GM21786 (cell line): Measurements from ENCODE around the gene IGHMBP2.

Source experiments
- ATAC-seq: cut with Tn5 transposase; IDR thresholded peaks from one replicate; pipeline ENCODE4 v1.9.1; 2021; ENCODE audit not compliant: unreplicated experiment

The IGHMBP2 gene

DNA sequence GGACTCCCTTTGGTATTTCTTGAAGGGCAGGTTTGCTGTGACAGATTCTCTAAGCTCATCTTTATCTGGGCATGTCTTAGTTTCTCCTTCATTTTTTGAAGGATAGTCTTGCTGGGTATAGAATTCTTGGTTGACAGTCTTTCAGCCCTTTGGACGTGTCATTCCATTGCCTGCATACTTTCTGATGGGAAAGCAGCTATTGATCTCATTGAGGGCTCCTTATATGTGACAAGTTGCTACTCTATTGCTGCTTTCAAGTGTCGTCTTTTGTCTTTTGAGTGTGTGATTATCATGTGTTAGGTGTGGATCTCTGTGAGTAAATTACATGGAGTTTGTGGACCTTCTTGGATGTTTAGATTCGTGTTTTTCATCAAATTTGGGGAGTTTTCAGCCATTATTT, 21.9 kb downstream of the IGHMBP2 start:
- ATAC-seq: no peak

DNA sequence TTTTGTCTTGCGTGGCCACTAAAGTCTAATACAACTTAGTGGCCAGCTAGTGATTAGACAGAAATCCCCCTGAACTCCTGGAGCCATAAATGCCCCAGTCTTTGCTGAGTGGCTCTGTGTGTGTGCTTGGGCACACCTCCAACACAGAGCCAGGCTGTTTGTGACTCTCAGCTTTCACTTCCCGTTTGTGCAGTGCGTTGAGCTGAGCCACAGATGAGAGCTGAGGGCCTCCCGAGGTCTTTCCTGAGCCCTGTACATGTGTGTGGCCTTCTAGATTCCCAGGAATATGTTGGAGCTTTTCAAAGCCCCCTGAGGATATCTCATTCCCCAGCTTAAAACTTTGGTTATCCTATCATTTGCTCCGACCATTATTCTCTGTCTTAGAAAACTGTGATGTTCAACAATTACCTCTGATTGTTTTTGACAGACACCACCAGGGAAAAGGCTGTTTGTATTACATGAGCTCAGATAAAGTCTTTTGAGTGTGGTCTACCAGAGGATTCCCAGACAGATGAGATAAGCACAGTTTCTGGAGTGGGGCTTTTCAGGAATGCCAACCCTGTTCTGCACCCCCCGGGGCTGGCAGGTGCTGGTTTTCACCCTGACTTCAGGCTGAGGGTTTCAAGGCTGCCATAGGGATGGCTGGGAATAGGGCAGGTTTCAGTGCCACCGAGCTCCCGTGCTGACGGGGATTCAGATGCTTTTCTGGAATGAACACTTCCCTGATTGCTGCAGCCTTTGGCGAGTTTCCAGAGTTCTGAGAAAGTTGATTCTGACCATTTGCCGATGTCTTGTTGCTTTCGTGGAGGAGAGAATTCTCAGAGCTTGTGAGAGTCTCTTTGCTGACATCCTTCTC, 23.8 kb downstream of the IGHMBP2 start:
- ATAC-seq: peak; percentile 55

DNA sequence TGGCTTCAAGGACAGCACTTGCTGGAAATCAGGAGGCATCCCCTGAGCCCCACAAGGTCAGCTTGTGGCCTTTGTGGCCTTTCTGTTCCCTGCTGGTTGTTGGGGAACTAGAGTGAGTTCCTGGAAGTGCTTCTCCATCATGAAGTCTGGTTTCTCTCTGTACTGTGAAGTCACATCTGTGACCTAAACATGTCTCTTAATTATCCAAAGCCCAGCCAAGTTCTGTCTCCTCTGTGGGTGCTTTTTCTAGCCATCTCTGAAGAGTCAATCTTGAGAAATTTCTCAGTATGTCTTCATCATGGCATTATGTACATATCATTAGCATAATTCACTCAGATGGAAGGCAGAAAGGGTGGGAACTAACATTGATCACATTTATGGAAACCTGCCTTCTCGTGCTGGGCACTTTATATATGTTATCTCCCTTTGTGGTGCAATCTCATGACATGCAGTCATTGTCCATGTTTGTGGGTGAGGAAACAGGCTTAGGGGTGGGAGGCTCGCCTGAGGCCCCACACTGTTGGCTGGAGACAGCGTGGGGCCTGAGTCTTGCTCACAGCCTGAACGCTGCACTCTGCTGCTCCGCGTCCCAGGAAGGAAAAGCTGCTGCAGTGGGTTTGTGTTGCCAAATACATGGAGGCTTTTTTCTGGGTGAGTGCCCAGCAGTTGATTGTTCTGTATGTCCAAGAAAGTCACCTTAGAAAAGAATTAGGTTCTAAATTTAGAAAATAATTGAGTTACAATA, 24.6 kb downstream of the IGHMBP2 start:
- ATAC-seq: no peak

DNA sequence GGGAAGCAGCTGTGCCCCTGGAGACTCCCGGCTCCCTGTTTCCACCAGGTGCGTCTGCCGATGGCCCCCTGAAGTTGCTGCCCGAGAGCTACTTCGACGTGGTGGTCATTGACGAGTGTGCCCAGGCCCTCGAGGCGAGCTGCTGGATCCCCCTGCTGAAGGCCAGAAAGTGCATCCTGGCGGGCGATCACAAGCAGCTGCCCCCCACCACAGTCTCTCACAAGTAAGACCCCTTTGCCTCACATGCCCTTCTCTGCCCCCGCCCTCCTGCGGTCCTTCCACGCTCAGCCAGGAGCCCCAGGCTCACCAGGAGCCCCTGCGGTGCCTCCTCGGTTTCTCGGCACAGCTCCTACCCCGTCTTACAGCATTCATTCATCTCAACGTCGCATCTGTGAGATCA, 25.4 kb downstream of the IGHMBP2 start:
- no peak for ATAC-seq

DNA sequence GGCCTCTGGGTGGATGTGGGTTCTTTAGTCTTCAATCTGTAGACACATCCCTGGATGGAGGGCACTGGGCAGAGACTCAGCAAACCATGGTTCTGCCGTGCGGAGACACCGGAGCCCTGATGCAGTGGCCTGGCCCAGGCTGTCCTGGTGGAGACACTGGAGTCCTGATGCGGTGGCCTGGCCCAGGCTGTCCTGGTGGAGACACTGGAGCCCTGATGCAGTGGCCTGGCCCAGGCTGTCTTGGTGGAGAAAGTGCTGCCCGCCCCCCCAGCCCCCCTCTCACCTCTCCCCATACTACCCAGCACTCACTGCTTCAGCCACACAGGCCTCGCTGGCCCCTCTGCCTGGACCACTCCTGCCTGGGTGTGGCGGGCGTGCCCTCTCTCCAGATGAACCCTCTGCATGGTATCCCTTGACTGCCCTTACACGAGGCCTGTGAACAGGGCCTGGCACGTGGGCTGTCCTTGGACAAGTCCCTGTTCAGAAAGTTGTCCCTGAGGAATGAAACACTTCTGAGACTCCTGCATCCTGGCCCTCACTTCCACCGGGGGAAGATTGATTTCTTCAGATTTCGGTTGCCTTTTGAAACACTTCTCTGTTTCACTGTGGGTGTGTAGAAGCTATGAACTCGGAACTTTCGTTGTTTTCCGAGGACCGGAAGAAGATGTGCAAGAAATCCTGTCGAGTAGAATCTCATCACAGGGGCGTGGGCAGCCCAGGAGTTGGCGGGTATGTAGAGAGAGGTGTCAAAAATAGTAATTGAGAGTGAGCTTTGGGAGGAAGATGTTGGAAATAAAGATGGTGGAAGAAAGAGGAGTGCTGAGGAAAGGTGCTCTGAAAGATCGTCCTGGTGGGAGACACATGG, 26.2 kb downstream of the IGHMBP2 start:
- no peak for ATAC-seq

DNA sequence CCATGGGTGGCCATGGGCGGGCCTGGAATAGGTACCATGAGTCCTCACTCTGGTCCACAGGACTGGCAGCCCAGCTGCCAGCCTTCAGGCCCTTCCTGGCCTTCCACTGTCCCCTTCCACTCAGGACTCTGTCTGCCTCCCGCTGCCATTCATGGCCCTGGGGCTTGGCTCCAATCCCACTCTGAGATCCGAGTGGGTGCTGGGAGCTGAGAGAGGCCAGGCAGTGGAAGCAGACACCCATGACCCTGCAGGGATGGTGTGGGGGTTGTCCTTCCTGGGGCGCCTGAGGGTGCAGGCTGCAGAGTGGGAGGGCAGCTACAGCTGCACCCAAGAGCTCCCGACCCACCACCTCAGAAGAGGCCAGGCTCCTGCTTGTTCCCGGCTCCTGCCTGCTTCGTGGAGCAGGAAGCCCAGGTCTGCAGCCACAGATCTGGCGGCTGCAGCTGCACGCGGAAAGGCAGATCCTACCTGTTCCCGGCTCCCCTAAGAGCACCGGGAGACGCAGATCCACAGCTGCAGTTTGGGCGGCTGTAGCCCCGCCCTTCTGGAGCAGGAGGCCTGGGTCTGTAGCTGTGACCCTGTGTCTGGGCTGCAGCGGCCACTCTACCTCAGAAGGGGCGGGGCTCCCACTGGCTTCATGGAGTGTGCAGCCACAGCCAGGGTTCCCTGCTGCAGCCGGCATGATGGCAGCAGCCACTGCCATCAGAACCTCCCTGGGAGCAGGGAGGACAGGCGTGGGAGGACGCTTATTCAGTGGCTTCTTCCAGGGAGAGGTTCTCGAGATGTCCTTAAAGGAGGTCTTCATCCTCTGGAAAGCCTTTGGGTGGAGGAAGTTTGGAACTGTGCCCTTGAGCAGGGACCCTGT, 27.5 kb downstream of the IGHMBP2 start:
- ATAC-seq: no peak

DNA sequence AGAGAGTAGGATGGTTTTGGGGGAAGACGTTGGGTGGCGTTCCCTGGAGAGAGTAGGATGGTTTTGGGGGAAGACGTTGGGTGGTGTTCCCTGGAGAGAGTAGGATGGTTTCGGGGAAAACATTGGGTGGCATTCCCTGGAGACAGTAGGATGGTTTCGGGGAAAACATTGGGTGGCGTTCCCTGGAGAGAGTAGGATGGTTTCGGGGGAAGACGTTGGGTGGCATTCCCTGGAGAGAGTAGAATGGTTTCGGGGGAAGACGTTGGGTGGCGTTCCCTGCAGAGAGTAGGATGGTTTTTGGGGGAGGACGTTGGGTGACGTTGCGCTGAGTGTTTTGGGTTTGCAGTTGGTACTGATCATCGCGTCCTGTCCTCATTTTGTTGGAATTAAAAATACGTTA, 28.2 kb downstream of the IGHMBP2 start:
- ATAC-seq: no peak

DNA sequence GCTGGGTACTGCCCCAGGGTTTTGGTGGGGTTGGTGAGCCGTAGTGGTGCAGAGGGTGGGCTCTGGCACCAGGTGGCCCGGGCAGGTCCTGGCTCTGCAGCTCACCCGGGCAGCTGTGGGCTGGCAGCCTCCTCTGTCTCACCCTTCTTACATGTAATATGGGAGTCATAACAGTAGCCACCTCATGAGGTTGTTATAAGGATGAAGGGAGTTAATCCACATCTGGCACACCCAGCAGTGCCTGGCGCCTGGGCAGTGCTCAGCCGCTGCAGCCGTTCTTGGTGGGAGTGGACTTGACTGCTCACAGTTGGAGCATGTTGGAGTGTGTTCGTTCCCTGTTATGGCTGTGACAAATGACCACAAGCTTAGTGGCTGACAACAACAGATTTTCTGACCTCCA, 28.7 kb downstream of the IGHMBP2 start:
- no peak for ATAC-seq

DNA sequence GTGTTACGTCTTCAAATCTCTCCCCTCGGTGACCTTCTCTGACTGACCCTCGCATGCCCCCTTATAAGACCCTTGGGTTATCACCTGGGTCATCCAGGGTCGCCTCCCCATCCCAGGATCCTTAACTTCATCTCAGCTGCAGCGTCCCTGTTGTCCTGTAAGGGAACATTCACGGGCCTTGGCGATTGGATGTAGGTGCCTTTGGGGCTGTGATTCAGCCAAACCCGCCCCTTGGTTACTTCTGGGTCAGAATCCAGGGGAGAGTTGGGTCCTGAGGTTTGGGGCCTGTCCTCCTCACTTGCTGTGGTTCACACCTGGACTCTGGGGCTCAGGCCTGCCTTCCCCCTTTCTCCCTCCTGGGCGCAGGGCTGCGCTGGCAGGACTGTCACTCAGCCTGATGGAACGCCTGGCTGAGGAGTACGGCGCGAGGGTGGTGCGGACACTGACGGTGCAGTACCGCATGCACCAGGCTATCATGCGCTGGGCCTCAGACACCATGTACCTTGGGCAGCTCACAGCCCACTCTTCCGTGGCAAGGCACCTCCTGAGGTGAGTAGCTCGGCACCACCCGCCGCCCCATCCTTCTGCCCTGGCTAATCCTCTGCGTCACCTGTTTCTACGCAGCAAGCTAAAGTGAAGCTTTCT, 29.4 kb downstream of the IGHMBP2 start:
- ATAC-seq: no peak

DNA sequence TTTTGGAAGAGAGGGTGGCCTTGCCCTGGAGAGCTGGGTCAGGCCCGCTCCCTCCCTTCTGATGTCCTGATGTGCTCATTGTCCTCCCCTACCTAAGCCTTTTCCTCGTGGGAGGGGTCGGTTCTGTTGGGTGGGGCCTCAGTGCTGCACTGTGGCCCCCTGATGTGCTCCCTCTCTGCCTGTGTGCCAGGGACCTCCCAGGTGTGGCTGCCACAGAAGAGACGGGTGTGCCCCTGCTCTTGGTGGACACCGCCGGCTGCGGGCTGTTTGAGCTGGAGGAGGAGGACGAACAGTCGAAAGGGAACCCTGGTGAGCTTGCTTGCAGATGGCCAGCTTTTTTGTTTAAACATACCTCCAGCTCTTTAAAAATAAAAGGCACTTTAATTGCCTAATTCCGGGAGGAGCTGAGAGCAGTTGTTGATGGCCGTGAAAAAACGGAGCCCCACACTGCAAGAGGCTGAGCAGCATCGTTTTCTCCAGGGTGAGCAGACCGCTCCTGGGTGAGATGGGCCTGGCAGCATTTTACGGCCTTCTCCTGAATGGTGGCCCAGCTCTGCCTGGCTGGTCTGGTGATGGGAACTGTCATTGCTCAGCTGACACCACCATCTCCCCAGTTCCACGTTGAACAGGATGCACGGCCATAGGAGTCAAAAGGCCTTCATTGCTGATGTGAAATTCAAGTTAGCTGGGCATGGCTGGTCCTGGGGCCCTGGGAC, 30.1 kb downstream of the IGHMBP2 start:
- no peak for ATAC-seq

DNA sequence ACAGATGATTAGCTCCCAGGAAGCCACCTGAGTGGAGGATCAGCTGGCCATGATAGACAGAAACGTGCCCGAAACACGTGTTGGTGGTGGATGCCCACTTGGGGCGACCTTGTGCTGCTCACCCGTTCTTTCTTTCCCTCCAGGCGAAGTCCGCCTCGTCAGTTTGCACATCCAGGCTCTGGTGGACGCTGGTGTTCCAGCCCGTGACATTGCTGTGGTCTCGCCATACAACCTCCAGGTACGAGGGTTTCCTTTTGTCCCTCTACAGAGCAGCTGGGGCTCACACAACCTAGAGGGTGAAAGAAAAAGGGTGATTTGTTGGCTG, 30.6 kb downstream of the IGHMBP2 start:
- no peak for ATAC-seq

DNA sequence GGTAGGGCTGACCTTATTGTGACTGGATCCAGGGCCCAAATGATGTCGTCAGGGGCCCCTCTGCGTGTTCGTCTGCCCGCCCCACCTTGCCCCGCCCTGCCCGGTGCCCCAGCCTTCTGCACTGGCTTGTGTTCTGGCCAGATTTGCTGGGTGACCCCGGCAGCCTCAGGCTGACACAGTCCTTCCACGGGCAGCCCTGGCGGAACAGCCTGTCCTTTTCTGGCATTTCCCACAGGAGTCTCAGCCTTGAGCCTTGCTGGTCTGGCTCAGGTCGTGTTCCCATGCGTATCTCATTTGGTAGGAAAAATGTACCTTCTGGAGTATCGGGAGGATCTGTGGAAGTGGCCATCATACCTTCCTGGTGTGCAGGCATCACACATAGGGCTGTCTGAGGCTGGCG, 31.0 kb downstream of the IGHMBP2 start:
- ATAC-seq: no peak

DNA sequence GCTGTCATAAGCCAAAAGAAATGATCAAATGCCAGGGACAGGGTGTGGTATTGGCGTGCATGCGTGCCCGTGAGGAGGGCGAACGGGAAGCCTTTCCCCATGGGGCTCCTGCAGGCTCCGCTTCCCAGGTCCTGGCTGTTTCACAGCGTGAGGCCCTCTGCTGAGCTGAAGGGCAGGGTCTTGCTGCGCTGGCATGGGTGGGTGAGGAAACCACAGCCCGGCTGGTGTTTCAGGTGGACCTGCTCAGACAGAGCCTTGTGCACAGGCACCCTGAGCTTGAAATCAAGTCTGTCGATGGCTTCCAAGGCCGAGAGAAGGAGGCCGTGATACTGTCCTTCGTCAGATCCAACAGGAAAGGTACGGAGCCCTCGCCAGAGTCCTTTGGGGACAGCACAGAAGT, 31.4 kb downstream of the IGHMBP2 start:
- no peak for ATAC-seq

DNA sequence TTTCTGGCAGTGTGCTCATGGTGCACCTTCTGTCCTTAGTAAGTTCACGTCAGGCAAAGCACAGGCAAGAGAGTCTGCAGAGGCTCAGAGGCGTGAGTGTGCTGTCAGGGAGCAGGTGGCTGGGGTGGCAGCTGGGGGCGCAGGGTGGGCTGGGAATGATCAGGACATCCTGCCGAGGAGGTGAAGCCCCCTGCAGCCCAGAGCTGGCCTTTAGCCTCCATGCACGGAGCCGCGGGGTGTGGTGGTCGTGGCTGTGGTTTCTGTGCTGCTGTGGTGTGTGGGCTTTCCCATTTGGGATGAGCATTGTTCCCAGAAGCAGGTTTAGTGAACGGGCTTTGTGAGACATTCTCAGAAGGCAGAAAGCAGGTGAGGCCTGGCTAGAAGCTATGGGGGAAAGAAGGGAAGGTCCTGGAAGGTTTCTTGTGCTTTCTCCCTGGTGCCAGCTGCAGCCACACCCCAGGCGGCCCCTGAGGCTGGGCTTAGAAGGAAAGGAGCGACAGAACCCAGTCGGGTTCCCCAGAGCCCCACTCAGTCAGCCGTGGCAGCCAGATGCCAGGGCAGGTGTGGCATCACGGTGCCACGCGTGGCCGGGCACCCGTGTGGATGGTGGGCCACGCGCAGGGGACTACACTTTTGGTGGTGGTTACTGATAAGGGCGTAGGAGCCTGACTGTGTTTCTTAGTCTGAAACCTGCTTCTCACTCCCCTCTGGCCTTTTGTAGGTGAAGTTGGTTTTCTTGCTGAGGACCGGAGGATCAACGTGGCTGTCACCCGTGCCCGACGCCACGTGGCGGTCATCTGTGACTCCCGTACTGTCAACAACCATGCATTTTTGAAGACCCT, 32.0 kb downstream of the IGHMBP2 start:
- no peak for ATAC-seq

DNA sequence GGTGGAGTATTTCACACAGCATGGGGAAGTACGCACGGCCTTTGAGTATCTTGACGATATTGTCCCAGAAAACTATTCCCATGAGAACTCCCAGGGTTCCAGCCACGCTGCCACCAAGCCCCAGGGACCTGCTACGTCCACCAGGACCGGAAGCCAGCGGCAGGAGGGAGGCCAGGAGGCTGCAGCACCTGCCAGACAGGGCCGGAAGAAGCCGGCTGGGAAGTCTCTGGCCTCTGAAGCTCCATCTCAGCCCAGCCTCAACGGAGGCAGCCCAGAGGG, 32.6 kb downstream of the IGHMBP2 start:
- ATAC-seq: no peak

DNA sequence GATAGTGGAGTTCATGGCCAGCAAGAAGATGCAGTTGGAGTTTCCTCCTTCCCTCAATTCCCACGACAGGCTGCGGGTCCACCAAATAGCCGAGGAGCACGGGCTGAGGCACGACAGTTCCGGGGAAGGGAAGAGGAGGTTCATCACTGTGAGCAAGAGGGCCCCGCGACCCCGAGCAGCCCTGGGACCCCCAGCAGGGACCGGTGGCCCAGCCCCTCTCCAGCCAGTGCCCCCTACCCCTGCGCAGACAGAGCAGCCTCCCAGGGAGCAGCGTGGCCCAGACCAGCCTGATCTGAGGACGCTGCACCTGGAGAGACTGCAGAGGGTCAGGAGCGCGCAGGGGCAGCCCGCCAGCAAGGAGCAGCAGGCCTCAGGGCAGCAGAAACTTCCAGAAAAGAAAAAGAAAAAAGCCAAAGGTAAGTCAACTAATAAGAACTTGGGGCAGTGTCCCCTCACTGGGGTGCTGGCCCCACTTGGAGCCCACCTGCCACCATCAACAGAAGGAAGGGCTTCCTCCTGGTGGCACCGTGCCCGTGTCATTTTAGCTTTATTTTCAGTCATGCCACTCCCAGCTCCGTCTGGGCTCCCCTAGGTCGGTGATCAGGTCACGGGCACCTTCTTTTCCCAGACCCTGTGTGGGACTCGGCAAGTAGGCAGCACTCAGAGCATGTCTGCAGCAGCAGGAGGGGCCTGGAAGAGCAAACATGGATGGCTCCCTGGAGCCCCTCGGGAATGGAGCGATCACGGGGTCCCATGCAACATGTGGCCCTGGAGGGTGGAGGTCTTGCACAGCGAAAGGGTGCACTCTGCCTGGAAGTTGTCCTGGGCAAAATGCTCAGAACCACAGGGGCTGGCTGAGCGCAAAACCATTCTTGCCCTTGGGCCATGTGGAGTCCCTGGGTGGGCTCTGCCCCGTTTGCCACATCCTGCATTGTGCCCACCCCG, 33.3 kb downstream of the IGHMBP2 start:
- ATAC-seq: no peak

DNA sequence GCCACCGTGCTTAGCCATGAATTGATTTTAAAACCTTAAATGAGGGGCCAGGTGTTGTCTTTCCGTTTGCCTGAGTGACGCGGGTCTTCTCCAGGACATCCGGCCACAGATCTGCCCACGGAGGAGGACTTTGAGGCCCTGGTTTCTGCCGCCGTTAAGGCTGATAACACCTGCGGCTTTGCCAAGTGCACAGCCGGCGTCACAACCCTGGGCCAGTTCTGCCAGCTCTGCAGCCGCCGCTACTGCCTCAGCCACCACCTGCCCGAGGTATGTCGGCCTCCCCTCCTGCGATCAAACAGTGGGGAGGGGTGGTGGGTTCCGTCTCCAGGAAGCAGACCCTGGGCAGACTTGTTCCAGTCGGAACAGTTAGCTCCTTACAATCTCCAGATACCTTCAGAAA, 34.4 kb downstream of the IGHMBP2 start:
- no peak for ATAC-seq
